ENCODE data around the gene ZNF165. TPM values are rescaled to one million over a fixed set of nuclear protein-coding genes. Genes with fewer than 3 reads are reported as not detected.

The ZNF165 gene
- total and polyA plus RNA-seq, 2 of the 13 experiments (the other 11 are each of a cell fraction or from before 2014, with no cell fraction given) = 0.58 to 8.6 TPM

- TF ChIP-seq THAP8 (CRISPR knock-in tag; IDR thresholded peaks at IDR 0.05; ENCODE audit: borderline replicate concordance) (no peak), KAT7 (CRISPR knock-in tag; IDR thresholded peaks at IDR 0.05; ENCODE audit: borderline replicate concordance) (peak; percentile 99), HHEX (CRISPR knock-in tag; IDR thresholded peaks at IDR 0.05) (no peak), KDM5A (IDR thresholded peaks at IDR 0.05; ENCODE audit: borderline replicate concordance, low read length) (peak; percentile 98), RAD21 (CRISPR knock-in tag; IDR thresholded peaks at IDR 0.05) (peak; percentile 63), ZMYM2 (CRISPR knock-in tag; IDR thresholded peaks at IDR 0.05) (no peak), ZKSCAN5 (CRISPR knock-in tag; IDR thresholded peaks at IDR 0.05) (no peak), GPN1 (CRISPR knock-in tag; IDR thresholded peaks at IDR 0.05; ENCODE audit: borderline replicate concordance) (no peak), ZNF724P (CRISPR knock-in tag; IDR thresholded peaks at IDR 0.05; ENCODE audit: borderline replicate concordance) (peak; percentile 96), STAG1 (CRISPR knock-in tag; IDR thresholded peaks at IDR 0.05) (no peak; the same call in 1 of the 2 replicates), ZNF383 (CRISPR knock-in tag; IDR thresholded peaks at IDR 0.05; ENCODE audit: borderline replicate concordance) (no peak; the same call in 1 of the 2 replicates), ATAD3A (CRISPR knock-in tag; IDR thresholded peaks at IDR 0.05) (no peak), ZNF784 (CRISPR knock-in tag; IDR thresholded peaks at IDR 0.05; ENCODE audit: borderline replicate concordance) (peak; percentile 97), ARNT (IDR thresholded peaks at IDR 0.05) (no peak), NR2F1 (CRISPR knock-in tag; IDR thresholded peaks at IDR 0.05) (peak in 1 of 2 experiments; percentile 40; a peak in 1 of 4 replicates), MXD3 (CRISPR knock-in tag; IDR thresholded peaks at IDR 0.05) (peak; percentile 81), STAT5B (CRISPR knock-in tag; IDR thresholded peaks at IDR 0.05) (no peak), ZNF761 (CRISPR knock-in tag; conservative IDR thresholded peaks at IDR 0.05) (peak; percentile 67)
- TF ChIP-seq, protein P1, sequence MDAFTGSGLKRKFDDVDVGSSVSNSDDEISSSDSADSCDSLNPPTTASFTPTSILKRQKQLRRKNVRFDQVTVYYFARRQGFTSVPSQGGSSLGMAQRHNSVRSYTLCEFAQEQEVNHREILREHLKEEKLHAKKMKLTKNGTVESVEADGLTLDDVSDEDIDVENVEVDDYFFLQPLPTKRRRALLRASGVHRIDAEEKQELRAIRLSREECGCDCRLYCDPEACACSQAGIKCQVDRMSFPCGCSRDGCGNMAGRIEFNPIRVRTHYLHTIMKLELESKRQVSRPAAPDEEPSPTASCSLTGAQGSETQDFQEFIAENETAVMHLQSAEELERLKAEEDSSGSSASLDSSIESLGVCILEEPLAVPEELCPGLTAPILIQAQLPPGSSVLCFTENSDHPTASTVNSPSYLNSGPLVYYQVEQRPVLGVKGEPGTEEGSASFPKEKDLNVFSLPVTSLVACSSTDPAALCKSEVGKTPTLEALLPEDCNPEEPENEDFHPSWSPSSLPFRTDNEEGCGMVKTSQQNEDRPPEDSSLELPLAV (CRISPR knock-in tag; conservative IDR thresholded peaks at IDR 0.05; ENCODE audit: low read depth) = no peak
- TF ChIP-seq, protein P2, sequence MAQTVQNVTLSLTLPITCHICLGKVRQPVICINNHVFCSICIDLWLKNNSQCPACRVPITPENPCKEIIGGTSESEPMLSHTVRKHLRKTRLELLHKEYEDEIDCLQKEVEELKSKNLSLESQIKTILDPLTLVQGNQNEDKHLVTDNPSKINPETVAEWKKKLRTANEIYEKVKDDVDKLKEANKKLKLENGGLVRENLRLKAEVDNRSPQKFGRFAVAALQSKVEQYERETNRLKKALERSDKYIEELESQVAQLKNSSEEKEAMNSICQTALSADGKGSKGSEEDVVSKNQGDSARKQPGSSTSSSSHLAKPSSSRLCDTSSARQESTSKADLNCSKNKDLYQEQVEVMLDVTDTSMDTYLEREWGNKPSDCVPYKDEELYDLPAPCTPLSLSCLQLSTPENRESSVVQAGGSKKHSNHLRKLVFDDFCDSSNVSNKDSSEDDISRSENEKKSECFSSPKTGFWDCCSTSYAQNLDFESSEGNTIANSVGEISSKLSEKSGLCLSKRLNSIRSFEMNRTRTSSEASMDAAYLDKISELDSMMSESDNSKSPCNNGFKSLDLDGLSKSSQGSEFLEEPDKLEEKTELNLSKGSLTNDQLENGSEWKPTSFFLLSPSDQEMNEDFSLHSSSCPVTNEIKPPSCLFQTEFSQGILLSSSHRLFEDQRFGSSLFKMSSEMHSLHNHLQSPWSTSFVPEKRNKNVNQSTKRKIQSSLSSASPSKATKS (CRISPR knock-in tag; IDR thresholded peaks at IDR 0.05) = 0 out of 2 replicates have a peak, but pooled peaks have one; percentile 64
- TF ChIP-seq, protein P3, sequence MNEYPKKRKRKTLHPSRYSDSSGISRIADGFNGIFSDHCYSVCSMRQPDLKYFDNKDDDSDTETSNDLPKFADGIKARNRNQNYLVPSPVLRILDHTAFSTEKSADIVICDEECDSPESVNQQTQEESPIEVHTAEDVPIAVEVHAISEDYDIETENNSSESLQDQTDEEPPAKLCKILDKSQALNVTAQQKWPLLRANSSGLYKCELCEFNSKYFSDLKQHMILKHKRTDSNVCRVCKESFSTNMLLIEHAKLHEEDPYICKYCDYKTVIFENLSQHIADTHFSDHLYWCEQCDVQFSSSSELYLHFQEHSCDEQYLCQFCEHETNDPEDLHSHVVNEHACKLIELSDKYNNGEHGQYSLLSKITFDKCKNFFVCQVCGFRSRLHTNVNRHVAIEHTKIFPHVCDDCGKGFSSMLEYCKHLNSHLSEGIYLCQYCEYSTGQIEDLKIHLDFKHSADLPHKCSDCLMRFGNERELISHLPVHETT (CRISPR knock-in tag; conservative IDR thresholded peaks at IDR 0.05) = peak; percentile 95
Observed at GRCh38 chr6:28136585-28137504, 56.5 kb downstream of the ZNF165 start (continued).

All from HepG2 (cell line).